GM19467 (cell line): ENCODE data around the gene UHRF1.
"Not testable (repeated sequence)": the region's sequence is repeated elsewhere in the genome, so short reads cannot be mapped to it uniquely, and the experiment has no call there.

Experiments used
- ATAC-seq: cut with Tn5 transposase; IDR thresholded peaks from one replicate; pipeline ENCODE4 v1.9.1; 2021; ENCODE audit warnings: mild to moderate bottlenecking, moderate library complexity; ENCODE audit not compliant: unreplicated experiment

Gene UHRF1

DNA sequence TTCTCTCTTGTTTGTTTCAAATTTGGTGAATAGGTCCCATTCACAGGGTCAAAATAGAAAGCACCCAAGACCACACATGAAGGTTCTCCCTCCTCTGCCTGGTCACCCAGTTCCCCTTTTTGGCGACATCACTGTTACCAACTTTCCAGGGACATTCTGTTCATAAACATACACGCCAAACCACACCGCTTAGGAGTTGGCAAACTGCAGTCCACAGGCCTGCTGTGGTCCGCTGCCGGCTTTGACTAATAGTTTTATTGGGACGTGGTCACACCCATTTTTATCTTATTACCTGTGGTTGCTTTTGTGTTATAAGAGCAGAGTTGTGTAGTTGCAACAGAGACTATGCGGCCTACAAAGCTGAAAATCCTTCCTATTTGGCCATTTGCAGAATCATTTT, 24.2 kb downstream of the UHRF1 start:
- ATAC-seq: no peak

DNA sequence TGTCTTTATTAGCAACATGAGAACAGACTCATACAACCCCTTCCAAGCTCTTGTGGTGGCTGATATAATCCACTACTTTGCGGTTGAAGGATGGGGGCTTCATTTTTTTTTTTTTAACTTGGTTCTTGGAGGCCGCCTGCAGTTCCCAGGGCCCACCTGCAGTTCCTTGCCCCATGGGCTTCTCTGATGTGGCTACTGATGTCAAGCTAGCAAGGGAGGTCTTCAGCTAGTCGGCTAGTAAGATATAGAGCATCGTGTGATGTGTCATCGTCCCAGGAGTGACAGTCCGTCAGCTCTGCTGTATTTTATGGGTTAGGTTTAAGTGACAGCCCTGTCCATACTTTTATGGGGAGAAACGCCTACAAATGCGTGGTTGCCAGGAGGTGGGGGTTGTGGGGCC, 26.1 kb downstream of the UHRF1 start:
- no peak for ATAC-seq

DNA sequence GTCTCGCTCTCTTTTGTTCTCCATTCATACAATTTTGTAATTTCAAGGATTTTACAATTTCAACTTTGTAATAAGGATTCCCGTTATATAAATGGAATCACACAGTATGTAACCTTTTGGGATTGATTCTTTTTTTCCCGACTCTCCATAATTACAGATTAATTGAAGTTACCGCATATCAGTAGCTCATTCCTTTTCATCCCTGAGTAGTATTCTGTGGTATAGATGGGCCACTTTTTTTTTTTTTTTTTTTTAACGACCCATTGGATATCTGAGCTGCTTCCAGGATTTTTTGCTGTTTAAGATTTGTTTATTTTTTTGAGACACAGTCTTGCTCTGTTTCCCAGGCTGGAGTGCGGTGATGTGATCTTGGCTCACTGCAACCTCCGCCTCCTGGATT, 27.8 kb downstream of the UHRF1 start:
- ATAC-seq: no peak

DNA sequence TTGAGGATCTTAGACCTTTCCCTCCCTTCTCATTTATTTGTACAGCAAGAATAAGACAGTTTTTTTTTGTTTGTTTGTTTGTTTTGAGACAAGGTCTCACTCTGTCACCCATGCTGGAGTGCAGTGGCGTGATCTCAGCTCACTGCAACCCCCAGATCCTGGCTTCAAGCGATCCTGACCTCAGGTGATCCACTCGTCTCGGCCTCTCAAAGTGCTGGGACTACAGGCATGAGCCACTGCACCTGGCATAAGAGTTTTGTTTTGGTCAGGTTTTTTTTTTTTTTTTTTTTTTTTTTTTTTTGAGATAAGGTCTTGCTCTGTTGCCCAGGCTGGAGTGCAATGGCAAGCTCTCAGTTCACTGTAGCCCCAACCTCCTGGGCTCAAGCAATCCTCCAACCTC, 29.2 kb downstream of the UHRF1 start:
- not testable (repeated sequence) for ATAC-seq

DNA sequence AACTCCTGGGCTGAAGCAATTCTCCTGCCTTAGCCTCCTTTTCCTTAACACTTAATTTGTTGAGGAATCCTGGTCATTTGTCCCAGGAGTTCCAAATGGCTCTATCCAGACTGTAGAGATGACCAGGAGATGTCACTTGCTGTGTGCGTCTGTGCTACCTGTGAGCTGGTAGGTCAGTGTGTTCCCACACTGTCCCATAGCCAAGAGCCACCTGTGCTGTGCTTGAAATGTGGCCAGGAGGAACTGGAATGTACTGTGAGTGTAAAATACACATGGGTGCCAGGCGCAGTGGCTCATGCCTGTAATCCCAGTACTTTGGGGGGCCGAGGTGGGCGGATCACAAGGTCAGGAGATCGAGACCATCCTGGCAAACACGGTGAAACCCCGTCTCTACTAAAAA, 30.2 kb downstream of the UHRF1 start:
- no peak for ATAC-seq

DNA sequence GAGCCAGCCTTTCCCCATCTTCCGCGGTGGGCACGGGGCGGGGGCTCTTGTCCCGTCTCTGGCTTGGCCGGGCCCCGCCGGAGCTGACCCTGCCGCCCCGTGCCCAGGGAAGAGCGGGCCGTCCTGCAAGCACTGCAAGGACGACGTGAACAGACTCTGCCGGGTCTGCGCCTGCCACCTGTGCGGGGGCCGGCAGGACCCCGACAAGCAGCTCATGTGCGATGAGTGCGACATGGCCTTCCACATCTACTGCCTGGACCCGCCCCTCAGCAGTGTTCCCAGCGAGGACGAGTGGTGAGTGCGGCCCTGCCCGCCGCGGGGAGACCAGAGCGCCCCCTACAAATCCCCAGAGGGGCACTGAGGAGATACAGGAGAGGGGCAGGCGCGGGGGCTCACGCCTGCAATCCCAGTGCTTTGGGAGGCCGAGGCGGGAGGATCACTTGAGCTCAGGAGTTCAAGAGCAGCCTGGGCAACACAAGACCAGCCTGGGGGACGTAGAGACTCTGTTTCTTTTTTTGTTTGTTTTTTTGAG, 32.4 kb downstream of the UHRF1 start:
- ATAC-seq: not testable (repeated sequence)

DNA sequence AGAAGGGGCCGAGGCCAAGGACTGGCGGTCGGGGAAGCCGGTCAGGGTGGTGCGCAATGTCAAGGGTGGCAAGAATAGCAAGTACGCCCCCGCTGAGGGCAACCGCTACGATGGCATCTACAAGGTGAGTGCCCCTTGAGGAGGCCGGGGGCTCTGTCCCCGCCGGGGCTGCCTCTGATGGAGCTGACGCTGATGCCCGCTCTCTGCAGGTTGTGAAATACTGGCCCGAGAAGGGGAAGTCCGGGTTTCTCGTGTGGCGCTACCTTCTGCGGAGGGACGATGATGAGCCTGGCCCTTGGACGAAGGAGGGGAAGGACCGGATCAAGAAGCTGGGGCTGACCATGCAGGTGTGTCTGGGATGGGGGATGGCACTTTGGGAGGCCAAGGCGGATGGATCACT, 41.3 kb downstream of the UHRF1 start:
- ATAC-seq: not testable (repeated sequence)

DNA sequence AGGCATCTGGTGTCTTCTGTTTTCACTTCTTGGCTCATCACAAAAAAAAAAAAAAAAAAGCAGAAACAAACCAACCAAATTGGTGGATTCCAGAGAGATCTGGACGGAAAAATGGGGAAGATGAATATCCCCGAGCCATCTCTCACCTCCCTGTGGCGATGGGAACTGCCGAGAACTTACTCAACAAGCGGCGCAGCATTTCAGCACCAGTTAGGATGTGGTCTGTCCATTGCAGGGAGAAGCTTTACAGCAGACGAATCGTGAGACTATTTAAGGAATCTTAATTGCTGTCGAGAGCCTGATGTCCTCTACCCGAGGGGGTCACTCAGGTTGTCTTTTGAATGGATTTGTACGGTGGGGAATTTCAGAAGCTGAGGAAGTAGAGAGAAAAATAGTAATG, 42.4 kb downstream of the UHRF1 start:
- no peak for ATAC-seq

DNA sequence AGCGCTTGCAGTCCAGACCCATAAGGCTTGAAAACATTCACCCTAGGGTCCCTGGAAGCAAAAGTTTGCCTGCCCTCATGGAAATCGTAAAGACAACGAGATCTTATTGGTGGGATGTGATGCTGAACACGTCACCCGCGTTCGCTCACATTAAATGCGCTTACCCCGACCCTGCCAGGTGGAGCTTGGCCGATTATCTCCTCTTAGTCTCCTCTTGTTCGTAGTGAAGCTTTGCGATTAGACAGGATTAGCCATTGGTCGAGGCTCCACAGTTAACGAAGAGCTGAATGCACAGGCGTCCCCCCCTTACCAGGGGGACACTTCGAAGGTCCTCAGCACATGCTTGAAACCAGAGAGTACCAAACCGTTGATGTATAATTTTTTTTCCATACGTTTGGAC, 43.6 kb downstream of the UHRF1 start:
- no peak for ATAC-seq

DNA sequence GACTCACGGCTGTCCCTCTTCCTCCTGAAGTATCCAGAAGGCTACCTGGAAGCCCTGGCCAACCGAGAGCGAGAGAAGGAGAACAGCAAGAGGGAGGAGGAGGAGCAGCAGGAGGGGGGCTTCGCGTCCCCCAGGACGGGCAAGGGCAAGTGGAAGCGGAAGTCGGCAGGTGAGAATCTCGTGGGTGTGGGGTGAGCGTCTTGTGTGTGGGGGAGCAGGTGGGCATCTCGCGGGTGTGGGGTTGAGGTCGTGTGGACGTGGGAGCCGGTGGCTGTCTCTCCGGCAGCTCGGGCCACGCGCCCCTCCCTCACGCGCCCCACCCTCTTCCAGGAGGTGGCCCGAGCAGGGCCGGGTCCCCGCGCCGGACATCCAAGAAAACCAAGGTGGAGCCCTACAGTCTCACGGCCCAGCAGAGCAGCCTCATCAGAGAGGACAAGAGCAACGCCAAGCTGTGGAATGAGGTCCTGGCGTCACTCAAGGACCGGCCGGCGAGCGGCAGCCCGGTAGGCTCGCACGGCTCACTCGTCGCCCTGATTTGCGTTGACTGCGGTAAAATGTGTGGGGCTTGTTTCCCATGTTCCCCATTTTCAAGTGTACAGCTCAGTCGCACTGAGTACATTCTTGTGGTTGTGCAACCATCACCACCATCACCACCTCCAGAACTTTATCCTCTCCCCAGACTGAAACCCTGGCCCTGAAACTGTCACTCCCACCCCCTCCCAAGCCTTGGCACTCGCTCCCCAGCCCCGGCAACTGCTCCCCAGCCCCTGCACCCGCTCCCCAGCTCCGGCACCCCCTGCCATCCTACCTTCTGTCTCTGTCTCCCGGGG, 45.2 kb downstream of the UHRF1 start:
- not testable (repeated sequence) for ATAC-seq

DNA sequence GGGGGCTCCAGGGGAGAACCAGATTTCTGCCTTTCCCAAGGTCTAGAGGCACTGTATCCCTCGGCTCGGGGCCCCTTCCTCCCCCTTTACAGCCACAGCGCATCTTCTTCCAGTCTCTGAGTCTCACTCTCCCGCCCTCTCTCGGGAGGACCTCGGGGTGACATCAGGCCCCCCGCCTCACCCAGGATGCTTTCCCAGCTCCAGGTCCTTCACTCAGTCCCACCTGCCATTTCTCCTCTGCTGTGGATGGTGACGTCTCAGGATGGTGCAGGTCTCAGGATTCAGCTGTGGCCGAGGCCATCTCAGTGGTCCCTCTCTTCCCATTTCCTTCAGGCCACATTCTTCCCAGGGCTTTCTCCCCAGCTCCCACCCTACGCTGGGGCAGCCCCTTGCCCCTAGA, 46.0 kb downstream of the UHRF1 start:
- no peak for ATAC-seq

DNA sequence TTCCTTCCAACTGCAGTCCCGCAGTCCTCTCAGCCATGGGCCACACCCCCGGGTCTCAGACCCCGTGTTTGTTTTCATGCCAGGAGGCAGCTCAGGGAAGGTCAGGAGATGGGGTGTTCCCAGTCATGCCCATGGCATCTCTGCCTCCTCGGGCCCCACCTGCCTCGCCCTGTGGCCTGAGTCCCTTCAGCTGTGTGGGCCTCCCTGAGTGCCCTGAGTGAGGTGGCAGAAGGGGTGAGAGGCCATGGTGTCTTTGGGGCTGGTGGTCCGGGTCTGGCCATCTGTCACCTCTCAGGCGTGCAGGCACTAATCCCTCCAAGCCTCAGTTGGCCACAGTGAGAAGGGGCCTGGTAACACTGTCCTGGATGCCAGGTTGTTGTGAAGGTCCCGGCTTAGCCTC, 48.7 kb downstream of the UHRF1 start:
- ATAC-seq: no peak

DNA sequence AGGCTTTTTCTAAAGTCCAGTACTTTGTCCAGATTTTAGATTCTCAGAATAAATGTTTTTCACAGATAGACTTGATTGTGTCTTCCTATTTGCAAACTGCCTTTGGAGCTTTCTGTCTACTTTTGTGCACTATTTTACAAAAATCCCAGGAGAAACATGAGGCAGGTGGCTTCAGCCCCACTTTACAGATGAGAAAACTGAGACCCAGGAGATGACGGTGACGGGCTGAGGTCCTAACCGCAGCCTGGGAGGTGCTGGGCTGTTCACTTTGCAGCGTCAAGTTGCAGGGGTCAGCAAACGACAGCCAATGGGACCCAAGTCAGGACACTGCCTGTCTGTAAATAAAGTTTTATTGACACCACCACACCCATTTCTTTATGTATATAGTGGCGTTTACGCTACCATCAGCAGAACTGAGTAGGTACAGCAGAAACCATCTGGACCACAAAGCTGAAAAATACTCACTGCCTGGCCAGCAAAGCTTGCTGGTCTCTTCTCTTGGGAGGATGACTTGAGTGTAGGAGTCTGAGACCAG, 52.9 kb downstream of the UHRF1 start:
- no peak for ATAC-seq

DNA sequence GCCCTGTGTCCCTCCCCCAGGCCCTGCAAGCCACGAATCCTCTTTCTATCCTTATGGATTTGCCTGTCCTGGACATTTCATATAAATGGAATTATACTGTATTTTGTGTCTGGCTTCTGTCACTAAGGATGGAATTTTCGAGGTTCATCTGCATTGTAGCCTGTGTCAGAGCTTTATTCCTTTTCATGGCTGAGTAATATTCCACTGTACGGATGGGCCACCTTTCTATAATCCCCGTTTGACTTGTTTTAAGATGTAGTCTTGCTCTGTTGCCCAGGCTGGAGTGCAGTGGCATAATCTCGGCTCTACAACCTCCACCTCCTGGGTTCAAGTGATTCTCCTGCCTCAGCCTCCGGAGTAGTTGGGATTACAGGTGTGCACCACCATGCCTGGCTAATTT, 55.8 kb downstream of the UHRF1 start:
- ATAC-seq: no peak

DNA sequence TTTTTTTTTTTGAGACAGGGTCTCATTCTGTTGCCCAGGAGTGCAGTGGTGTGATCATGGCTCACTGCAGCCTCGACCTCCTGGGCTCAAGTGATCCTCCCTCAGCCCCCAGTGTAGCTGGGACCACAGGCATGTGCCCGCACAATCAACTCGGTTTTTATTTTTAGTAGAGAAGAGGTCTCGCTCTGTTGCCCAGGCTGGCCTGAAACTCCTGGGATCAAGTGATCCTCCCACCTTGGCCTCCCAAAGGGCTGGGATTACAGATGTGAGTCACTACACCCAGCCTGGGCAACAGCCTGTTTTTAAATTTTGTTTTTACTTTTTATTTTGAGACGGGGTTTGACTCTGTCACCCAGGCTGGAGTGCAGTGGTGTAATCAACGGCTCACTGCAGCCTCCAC, 57.3 kb downstream of the UHRF1 start:
- no peak for ATAC-seq

DNA sequence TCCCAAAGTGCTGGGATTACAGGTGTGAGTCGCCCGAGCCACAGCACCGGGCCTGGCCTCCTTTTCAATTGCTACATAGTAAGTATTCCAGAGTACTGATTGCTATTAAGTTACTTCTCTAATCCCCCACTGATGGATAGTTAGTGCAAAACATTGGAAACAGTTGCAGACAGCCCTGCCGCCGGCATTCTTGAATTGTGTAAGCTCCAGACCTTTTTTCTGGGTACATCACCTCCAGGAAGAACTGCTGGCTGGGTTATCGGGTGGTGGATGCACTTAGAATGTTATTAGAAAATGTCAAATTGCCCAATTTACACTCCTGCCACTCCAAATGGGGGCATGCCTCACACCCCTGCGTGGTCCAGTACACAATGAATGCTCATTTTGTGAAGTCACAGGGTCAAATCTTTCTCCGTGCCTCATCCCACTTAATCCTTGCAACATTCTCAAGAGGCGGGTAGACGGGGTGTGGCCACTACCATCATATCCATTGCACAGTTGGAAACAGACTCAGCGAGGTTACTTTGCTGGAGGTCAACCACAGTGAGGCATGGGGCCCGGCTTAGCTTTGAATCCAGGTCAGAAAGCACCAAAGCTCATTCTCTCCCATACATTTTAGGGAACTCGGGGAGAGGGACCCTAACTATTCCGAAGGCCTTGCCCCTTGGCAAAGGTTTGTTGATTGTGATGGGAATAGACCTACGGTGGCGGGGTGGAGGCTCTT, 58.6 kb downstream of the UHRF1 start:
- no peak for ATAC-seq

DNA sequence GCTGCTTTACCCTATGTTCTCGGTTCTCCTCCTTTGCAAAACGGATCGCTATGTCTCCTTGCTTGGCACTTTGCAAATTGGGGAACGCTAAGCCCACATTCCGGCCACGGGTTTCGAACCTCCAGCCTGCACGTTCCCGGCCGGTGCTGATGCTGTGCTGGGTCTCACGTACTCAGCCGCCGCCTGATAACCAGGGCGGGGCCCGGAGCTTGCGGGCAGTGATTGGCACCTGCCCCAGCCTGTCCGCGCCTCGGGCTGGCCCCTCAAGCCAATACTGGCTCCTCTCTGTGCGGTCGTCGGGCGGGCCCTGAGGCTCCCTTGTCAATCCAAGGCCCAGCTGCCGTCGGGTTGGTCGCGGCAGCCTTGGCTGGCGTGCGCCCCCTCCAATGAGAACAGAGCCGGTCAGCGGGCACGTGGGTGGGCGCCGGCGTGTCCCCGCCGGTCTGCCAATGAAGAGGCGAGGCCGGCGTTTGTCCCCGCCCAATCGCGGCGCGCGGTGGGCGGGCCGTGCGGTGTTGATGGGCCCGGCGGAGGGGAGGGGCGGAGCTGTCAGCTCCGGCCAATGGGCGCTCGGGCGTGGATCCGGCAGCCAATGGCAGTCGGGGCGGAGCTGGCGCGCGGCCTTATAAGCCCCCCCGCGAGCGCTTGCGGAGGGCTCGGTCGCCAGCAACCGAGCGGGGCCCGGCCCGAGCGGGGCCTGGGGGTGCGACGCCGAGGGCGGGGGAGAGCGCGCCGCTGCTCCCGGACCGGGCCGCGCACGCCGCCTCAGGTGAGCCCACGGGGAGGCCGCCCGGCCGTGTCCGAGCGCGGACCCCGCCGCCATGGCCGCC, 59.4 kb downstream of the UHRF1 start, which contains the start of gene KDM4B:
TSS of gene KDM4B (plus strand) at position 652 of the 830 bp plus-strand sequence. CDS start 63,778 bp downstream, outside the sequence.
- ATAC-seq: peak; percentile 85

DNA sequence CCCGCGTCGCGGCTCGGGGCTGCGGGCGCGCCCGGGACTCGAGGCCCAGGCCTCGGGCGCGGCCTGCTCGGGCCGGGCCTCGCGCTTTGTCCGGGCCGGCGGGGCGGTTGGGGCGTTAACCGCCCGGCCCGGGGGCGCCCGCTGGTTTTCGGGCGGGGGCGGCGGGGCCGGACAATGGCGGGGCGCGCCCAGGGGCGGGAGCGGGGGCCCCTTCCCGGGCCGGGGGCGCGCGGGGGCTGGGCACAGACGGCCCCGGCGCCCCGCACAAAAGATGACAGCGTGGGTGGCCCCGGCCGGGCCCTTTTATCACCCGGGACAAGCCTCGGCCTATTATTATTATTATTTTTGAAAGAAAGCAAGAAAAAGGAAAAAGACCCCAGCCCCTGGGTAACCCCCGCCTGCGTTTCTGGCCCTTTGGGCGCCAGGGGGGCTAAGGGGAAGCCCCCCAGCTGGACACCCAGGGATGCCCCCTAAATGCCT, 60.0 kb downstream of the UHRF1 start:
- ATAC-seq: peak; percentile 2

DNA sequence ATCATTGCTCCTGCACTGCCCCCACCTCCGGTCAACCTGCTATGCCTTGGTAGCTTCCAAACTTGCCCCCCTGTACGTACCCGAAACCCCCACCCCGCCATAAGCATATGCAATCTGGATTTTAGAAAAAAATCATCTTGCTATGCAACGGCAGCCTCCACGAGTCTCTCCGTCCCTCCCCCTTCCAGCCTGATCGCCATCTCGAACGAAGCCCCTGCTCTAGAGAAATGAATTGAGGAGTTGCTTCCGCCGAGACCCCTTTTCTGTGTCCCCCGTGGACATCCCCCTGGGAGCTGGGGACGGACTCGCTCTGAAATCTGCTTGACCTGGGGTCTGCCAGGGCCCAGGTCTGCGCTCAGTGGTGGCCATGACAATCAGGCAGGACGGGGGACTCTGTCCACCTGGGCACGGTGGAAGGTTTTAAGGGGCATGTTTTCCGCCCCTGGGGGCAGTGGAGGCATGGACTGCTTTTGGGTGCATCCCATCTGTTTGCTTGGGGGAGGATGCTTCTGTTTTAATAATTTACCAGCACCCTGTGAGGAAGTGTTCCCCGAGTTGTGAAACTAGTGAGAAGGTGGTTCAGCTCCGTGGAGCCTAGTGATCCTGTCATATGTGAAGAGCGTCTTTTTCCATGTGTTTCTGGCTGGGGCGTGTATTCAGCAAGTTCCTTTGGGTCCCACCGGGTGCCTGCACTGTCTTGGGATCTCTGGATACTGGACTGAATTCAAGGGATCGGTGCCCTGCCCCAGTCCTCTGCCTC, 60.7 kb downstream of the UHRF1 start:
- ATAC-seq: no peak
